Nephron (organoid): ENCODE data around the gene JPH2.

ENCODE experiments used
- H3K27ac Mint-ChIP-seq, 3 experiments: 2 replicates each; pipeline ENCODE4 v1.8.0; 2020; ENCODE audit warnings: mixed read lengths in 3 of 3, mild to moderate bottlenecking in 2 of 3, moderate library complexity in 1 of 3
- H3K27me3 Mint-ChIP-seq: 2 replicates; pipeline ENCODE4 v1.8.0; 2021; ENCODE audit warnings: low read depth, mild to moderate bottlenecking, moderate library complexity, mixed read lengths
- H3K36me3 Mint-ChIP-seq: 2 replicates; pipeline ENCODE4 v1.8.0; 2020; ENCODE audit warnings: low read depth, mixed read lengths
- H3K4me1 Mint-ChIP-seq: 2 replicates; pipeline ENCODE4 v1.8.0; 2020; ENCODE audit warnings: mixed read lengths
- H3K4me3 Mint-ChIP-seq, 3 experiments: 2 replicates each; pipeline ENCODE4 v1.8.0; 2020; ENCODE audit warnings: mild to moderate bottlenecking in 3 of 3, mixed read lengths in 3 of 3, moderate library complexity in 2 of 3
- H3K9me3 Mint-ChIP-seq: 2 replicates; pipeline ENCODE4 v1.8.0; 2020; ENCODE audit warnings: mixed read lengths
- CTCF ChIP-seq, 3 experiments: fragments of 200-600 bp; sonication (generic); IDR thresholded peaks; one replicate each; pipeline ENCODE4 v1.5.0; 2021; ENCODE audit warnings: antibody characterized with exemption in 3 of 3; ENCODE audit not compliant: unreplicated experiment in 3 of 3

Gene JPH2

GRCh38 chr20:44188752-44189151 is 1.8 kb upstream of the JPH2 start:
- peak overlapping the region in 1 of 3 experiments; percentile 41 for H3K4me3 Mint-ChIP-seq
- no peak for TF ChIP-seq CTCF (IDR thresholded peaks at IDR 0.05; ENCODE audit: unreplicated experiment in 3 of 3)
- no peaks in the 10 kb centered on the region for H3K9me3 Mint-ChIP-seq
- H3K4me1 Mint-ChIP-seq = peaks cover 29% of the 10 kb centered on the region
- peak overlapping the region in 2 of 3 experiments; percentile 6 to 59 for H3K27ac Mint-ChIP-seq
- peaks cover 10% of the 10 kb centered on the region for H3K27me3 Mint-ChIP-seq
- H3K36me3 Mint-ChIP-seq = no peaks in the 10 kb centered on the region

- Mint-ChIP-seq H3K36me3 (no peaks in the 10 kb centered on the region), H3K4me3 (peak overlapping the region; percentile 79 to 85 (median 81)), H3K27ac (peak overlapping the region; percentile 6 to 66 (median 59)), H3K4me1 (peaks cover 29% of the 10 kb centered on the region), H3K27me3 (peaks cover 10% of the 10 kb centered on the region), H3K9me3 (no peaks in the 10 kb centered on the region)
- TF ChIP-seq CTCF (IDR thresholded peaks at IDR 0.05; ENCODE audit: unreplicated experiment in 3 of 3) = no peak
These were observed 1.1 kb upstream of the JPH2 start for GRCh38 chr20:44187772-44188709.

GRCh38 chr20:44186674-44187053 is 324 bp downstream of the JPH2 start:
- H3K36me3 Mint-ChIP-seq = no peaks in the 10 kb centered on the region
- peaks cover 41% of the 10 kb centered on the region for H3K4me1 Mint-ChIP-seq
- no peaks in the 10 kb centered on the region for H3K9me3 Mint-ChIP-seq
- no peak for TF ChIP-seq CTCF (IDR thresholded peaks at IDR 0.05; ENCODE audit: unreplicated experiment in 3 of 3)
- peak overlapping the region; percentile 79 to 85 (median 81) for H3K4me3 Mint-ChIP-seq
- peak overlapping the region in 1 of 3 experiments; percentile 59 for H3K27ac Mint-ChIP-seq
- H3K27me3 Mint-ChIP-seq = peaks cover 3% of the 10 kb centered on the region

GRCh38 chr20:44186201-44186600 is 787 bp downstream of the JPH2 start:
- Mint-ChIP-seq H3K9me3 (no peaks in the 10 kb centered on the region), H3K36me3 (no peaks in the 10 kb centered on the region), H3K4me3 (peak overlapping the region; percentile 79 to 85 (median 81)), H3K27me3 (peaks cover 3% of the 10 kb centered on the region), H3K27ac (no peak overlapping the region), H3K4me1 (peaks cover 46% of the 10 kb centered on the region)
- no peak for TF ChIP-seq CTCF (IDR thresholded peaks at IDR 0.05; ENCODE audit: unreplicated experiment in 3 of 3)

- TF ChIP-seq CTCF (IDR thresholded peaks at IDR 0.05; ENCODE audit: unreplicated experiment in 3 of 3) = no peak
- Mint-ChIP-seq H3K4me1 (peaks cover 52% of the 10 kb centered on the region), H3K27me3 (peaks cover 3% of the 10 kb centered on the region), H3K4me3 (peak overlapping the region; percentile 63 to 85 (median 81)), H3K9me3 (no peaks in the 10 kb centered on the region), H3K27ac (peak overlapping the region in 1 of 3 experiments; percentile 39), H3K36me3 (no peaks in the 10 kb centered on the region)
These were observed 1.4 kb downstream of the JPH2 start for GRCh38 chr20:44185574-44185973.
